GM19240 (cell line): ENCODE results near the gene RCN2.
"Not testable (repeated sequence)": the region's sequence is repeated elsewhere in the genome, so short reads cannot be mapped to it uniquely, and the experiment has no call there.

Source experiments
- DNase-seq: peaks from one replicate; pipeline ENCODE4 v3.0.0; 2011; ENCODE audit warnings: low spot score; ENCODE audit not compliant: insufficient read length

RCN2 gene

DNA sequence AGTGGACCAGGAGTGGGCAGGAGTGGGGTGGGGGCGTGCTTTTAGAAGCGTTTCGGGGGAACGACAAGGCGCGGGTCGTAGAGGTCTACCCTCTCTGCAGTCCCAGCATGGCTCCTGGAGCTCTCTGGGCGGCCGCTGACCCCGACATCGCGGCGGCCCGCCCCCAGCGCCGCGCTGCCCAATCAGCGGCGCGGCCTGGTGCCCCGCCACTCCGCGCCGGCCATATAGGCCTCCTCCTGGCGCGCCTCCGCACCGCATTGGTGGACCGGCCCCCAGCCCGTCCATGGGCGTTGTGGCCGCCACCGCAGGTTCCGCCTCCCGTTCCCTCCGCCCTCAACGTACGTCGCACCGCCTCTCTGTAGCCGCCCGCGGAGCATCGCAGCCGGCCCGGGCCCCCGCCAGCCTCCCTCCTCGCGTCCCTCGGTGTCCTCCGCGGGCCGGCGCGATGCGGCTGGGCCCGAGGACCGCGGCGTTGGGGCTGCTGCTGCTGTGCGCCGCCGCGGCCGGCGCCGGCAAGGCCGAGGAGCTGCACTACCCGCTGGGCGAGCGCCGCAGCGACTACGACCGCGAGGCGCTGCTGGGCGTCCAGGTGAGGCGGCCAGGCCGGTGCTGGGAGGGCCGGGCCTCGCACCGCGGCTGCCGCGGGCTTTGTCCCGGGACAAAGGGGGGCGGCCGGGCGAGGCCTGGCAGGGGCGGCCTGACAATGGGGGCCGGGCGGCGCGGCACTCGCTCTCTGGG, at the start of gene RCN2:
Gene RCN2 (plus strand): TSS at position 353 of the 738 bp plus-strand sequence. CDS start 93 bp downstream, at position 446.
- DNase-seq = peak; percentile 76

- DNase-seq = no peak
Measured at GRCh38 chr15:76885212-76885611, 46.3 kb upstream of the RCN2 start.

GRCh38 chr15:76887280-76888141, 44.0 kb upstream of the RCN2 start:
- not testable (repeated sequence) for DNase-seq

GRCh38 chr15:76892836-76893235, 38.7 kb upstream of the RCN2 start:
- DNase-seq = not testable (repeated sequence)

DNA sequence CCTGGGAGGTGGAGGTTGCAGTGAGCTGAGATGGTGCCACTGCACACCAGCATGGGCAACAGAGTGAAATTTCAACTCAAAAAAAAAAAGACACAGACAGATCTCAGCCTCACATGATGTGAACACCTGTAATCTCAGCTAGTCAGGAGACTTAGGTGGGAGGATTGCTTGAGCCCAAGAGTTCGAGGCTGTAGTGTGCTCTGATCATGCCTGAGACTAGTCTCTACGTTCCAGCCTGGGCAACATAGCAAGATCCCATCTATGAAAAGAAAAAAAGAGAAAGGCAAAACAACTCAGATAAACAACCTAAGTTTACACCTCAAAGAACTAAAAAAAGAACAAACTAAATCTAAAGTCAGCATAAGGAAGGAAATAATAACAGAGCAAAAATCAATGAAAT, 37.4 kb upstream of the RCN2 start:
- DNase-seq = no peak

GRCh38 chr15:76898102-76898501, 33.4 kb upstream of the RCN2 start:
- DNase-seq = no peak

DNA sequence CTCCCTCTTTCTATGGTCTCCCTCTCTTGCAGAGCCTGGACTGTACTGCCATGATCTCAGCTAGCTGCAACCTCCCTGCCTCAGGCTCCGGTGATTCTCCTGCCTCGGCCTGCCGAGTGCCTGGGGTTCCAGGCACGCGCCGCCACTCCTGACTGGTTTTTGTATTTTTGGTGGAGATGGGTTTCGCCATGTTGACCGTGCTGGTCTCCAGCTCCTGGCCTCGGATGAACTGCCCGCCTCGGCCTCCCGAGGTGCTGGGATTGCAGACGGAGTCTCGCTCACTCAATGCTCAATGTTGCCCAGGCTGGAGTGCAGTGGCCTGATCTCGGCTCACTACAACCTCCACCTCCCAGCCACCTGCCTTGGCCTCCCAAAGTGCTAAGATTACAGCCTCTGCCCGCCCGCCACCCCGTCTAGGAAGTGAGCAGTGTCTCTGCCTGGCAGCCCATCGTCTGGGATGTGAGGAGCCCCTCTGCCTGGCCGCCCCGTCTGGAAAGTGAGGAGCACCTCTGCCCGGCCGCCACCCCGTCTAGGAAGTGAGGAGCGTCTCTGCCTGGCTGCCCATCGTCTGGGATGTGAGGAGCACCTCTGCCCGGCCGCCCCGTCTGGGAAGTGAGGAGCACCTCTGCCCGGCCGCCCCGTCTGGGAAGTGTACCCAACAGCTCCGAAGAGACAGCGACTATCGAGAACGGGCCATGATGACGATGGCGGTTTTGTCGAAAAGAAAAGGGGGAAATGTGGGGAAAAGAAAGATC, 32.2 kb upstream of the RCN2 start:
- not testable (repeated sequence) for DNase-seq

GRCh38 chr15:76899931-76900310, 31.6 kb upstream of the RCN2 start:
- DNase-seq = not testable (repeated sequence)

- no peak for DNase-seq
Measured at GRCh38 chr15:76901965-76902364, 29.6 kb upstream of the RCN2 start.

GRCh38 chr15:76903251-76903681, 28.3 kb upstream of the RCN2 start:
- no peak for DNase-seq

DNA sequence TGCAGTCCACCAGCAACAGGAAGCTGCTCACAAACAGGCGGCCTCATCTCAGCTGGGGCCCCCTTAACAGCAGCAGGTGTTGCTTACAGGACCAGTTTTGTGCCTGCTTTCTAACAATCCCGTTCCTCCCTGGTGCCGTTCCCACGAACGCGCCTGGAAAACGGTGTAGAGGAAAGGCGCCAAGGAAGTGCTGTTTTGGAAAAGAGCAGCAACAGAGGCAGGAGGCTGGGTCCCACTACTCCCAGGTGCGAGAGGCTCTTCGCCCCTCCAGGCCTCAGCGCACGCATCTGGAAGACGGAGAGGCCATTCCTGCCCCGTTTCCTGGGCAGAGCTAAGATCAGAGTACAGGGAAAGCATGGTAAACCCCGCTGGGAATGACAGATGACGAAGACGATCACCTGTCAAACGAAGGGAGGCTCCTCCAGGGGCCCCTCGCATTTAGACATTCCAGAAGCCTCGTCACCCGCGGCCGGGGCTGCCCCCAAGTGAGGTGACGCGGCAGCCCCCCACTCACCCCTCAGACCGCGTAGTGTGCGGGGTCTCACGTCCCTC, 27.0 kb upstream of the RCN2 start:
- DNase-seq = no peak

GRCh38 chr15:76905013-76905839, 26.3 kb upstream of the RCN2 start, which contains the start of gene SCAPER:
Gene SCAPER (minus strand): TSS chr15:76905340. CDS start chr15:76883817, 21,523 bp downstream.
- DNase-seq = peak; percentile 86

DNA sequence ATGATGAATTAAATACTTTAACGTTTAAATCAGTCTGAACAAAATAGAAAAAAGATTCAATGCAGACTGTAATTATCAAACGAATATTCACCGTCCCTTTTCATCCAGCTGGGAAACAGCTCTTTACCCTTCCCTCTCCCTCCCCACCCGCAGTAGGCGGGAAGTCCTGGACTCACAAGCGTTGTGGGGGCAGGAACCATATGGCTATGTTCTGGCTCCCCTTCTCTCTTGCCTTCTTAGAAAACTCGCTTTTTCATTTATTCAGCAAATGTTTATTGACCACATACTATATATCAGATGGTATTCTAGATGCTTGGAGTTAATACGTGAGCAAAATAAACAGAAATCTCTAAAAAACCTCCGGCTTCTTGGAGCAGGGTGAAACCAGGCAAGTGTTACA, 25.7 kb upstream of the RCN2 start:
- no peak for DNase-seq

GRCh38 chr15:76912430-76912829, 19.1 kb upstream of the RCN2 start:
- DNase-seq = no peak

DNA sequence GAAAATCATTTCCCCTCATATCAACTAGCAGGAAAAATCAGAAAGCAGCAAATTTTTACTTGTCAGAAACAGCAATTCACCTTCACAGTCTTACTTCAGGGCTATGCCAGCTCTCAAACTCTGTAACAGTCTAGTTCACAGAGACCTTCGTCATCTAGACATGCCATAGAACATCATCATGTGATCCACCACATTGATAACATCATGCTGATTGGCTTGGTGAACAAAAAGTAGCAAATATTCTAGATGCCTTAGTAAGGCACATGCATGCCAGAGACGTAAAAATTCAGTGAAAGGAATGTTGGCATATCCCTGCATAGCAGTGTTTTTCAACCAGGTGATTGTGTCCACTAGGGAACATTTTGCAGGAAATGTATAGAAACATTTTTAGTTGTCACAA, 17.8 kb upstream of the RCN2 start:
- no peak for DNase-seq

DNA sequence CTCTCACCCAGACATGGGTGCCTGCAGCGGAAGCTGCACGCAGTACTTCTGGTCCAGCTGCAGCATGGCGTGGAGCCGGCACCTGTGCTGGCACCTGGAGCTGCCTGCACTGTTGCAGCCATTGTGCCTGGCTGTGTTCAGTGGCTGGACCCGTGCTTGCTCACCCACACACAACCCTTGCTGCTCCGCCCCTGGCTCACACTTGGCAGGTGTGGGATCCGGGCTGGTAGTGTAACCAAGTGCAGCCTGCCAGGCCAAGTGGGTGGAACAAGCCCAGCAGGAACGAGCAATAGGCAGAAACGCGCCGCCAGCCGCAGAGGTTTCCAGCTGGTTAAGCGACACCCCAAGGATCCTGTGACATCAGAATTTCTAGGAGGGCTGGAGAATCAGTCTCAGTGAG, 15.2 kb upstream of the RCN2 start:
- no peak for DNase-seq

DNA sequence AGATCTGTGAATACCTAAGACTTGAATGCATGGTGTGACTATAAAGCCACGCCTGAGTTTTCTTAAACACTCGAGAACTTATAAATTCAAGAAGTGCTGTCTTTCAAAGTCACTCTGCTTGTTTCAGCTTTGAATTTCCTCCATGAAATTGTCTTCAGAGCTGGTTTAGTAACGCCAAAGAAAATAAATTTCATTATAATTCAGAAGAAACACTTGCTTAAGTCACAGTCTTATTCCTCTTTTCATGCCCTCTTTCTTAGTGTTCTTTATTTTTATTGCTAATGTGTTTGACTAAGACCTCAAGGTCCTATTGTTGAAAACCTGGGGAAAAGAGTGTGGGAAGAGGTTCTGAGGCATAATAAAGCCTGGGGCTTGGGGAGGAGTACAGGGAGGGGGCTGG, 3.3 kb upstream of the RCN2 start:
- DNase-seq = no peak

- no peak for DNase-seq
Measured at GRCh38 chr15:76929011-76929760, 2.4 kb upstream of the RCN2 start.

GRCh38 chr15:76930831-76931396, 635 bp upstream of the RCN2 start:
- DNase-seq = no peak
